CD1c-positive myeloid dendritic cell (primary cell): ENCODE data around the gene SLC11A1.

ENCODE experiments used
- DNase-seq: peaks from one replicate; pipeline ENCODE4 v3.0.0-alpha.2; 2016; ENCODE audit errors: extremely low spot score

SLC11A1 gene

GRCh38 chr2:218393750-218394290, 11.7 kb downstream of the SLC11A1 start:
- DNase-seq, result peak; percentile 66

GRCh38 chr2:218394298-218395089, 12.4 kb downstream of the SLC11A1 start:
- DNase-seq, result no peak

DNA sequence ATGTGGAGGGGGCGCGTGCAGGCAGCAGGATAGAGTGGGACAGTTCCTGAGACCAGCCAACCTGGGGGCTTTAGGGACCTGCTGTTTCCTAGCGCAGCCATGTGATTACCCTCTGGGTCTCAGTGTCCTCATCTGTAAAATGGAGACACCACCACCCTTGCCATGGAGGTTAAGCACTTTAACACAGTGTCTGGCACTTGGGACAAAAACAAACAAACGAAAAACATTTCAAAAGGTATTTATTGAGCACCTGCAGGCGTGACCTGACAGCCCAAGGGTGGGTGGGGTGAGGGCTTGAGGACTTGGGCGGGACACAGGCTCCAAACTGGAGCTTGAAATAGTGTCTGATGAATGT, 13.0 kb downstream of the SLC11A1 start:
- DNase-seq, result no peak

DNA sequence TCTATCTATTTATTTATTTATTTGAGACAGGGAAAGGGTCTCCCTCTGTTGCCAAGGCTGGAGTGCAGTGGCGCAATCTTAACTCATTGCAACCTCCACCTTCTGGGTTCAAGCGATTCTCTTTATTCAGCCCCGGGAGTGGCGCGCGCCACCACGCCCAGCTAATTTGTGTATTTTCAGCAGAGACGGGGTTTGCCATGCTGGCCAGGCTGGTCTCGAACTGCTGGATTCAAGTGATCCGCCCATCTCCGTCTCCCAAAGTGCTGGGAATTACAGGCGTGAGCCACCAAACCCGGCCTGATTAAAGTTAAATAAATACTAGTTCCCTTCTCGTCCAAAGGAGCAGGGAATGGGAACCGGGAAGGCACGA, 13.4 kb downstream of the SLC11A1 start:
- DNase-seq, result no peak

DNA sequence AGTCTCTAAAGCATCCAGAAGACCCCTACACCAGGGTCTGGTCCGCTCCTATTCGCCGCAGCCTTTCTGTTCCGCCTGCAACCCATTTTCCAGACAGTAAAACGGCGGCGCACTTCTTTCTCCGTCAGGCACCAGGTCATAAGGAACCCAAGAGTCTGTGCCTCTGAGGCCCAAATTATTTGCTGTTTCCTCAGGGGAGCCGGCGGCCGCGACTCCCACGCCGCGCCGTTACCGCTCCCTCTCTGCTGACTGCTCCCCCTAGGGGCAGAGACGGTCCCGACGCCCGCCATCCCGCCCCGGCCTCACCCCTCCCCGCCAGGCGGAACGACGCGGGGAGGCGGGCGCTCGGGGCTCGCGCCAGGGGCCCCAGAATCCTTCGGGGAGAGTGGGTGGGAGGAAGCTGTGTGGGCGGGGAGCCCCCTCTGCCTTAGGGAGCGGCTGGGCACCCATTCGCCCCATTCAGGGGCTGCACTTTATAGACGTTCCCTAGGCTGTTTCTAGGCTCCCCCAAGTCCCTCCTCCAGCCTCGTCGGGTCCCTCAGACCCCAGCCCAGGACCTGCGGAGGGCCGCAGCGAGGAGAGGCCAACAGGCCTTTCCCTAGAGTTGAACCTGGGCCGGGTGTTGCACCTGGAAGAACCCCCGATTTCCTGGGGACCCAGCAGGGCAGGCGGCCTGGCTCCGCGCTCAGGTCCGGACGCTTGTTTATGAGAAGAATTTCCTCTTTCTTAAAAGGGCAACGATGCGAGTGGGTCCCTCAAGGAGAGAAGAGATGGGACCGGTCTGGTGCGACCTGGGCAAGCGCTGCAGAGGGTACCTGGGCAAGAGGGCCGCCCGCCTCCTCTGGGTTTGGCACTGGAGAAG, 14.0 kb downstream of the SLC11A1 start:
- peak; percentile 99 for DNase-seq

- peak; percentile 36 for DNase-seq
These were observed 14.8 kb downstream of the SLC11A1 start for GRCh38 chr2:218396688-218397462.

GRCh38 chr2:218397463-218397819, 15.4 kb downstream of the SLC11A1 start:
- DNase-seq, result no peak

GRCh38 chr2:218397820-218398436, 15.9 kb downstream of the SLC11A1 start:
- peak; percentile 53 for DNase-seq

- peak; percentile 81 for DNase-seq
These were observed 16.6 kb downstream of the SLC11A1 start for GRCh38 chr2:218398437-218399390.

GRCh38 chr2:218399391-218400166, 17.5 kb downstream of the SLC11A1 start, which contains the start of gene CTDSP1:
TSS of gene CTDSP1 (plus strand) at chr2:218399868. CDS start at chr2:218400091, 223 bp downstream.
- peak; percentile 97 for DNase-seq

GRCh38 chr2:218400167-218400929, 18.3 kb downstream of the SLC11A1 start:
- DNase-seq, result peak; percentile 21

- DNase-seq, result no peak
These were observed 19.1 kb downstream of the SLC11A1 start for GRCh38 chr2:218400930-218401881.

DNA sequence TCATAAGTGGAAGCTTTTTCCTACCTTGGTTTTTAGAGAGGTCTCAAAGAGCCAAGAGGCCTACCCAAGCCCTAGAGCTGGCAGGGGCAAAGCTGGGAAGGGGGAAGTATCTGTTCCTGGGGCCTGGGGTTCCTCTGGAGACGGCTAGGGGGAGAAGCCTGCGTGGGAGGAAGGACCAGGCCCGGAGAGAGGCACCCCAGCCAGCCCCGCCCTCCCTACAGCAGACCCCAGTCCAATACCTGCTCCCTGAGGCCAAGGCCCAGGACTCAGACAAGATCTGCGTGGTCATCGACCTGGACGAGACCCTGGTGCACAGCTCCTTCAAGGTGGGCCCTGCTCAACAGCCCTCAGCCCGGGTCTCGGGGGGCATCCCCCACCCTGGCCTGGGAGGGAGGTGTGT, 19.8 kb downstream of the SLC11A1 start:
- DNase-seq, result peak; percentile 46

GRCh38 chr2:218402491-218402901, 20.4 kb downstream of the SLC11A1 start:
- DNase-seq, result no peak

GRCh38 chr2:218402911-218403411, 20.9 kb downstream of the SLC11A1 start:
- DNase-seq, result no peak

GRCh38 chr2:218403810-218404209, 21.7 kb downstream of the SLC11A1 start:
- no peak for DNase-seq

GRCh38 chr2:218404351-218405085, 22.4 kb downstream of the SLC11A1 start:
- DNase-seq, result no peak
